ENCODE measurements around the gene STX12.
"Not testable (repeated sequence)": the region's sequence is repeated elsewhere in the genome, so short reads cannot be mapped to it uniquely, and the experiment has no call there.

The STX12 gene

GRCh38 chr1:27871076-27871475, 98.1 kb downstream of the STX12 start:
- DNase-seq, result not testable (repeated sequence)

DNA sequence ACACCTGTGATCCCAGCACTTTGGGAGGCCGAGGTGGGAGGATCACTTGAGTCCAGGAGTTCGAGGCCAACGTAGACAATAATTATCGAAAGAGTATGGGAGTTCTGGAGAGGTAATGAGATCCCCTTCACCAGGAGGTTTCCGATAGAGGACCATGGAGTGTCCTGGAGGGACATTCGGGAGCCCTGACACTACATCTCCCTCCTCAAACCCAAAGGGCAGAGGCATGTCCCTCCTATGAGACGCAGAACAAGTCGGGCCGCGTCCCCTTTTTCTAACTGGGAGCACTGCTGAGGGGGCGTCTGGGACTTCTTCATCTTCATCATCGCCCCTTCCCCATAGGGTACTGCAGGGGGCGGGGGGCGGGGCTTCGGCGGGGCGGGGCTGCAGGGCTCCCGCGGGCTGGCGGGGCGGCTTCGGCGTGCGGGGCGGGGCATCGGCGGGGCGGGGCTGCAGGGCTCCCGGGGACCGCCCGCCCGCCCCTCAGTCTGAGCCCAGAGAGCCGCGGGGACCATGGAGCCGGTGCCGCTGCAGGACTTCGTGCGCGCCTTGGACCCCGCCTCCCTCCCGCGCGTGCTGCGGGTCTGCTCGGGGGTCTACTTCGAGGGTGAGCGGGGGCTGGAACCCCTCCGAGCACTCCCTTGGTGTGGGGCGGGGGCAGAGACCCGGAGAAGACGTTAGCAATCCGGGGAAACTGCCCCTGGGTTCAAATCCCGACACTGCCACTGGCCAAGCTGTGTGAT, 99.2 kb downstream of the STX12 start, which contains the start of gene THEMIS2:
Gene THEMIS2 (plus strand): TSS at position 486 of the 743 bp plus-strand sequence. CDS start 28 bp downstream, at position 514.
- DNase-seq, result peak; percentile 5

DNA sequence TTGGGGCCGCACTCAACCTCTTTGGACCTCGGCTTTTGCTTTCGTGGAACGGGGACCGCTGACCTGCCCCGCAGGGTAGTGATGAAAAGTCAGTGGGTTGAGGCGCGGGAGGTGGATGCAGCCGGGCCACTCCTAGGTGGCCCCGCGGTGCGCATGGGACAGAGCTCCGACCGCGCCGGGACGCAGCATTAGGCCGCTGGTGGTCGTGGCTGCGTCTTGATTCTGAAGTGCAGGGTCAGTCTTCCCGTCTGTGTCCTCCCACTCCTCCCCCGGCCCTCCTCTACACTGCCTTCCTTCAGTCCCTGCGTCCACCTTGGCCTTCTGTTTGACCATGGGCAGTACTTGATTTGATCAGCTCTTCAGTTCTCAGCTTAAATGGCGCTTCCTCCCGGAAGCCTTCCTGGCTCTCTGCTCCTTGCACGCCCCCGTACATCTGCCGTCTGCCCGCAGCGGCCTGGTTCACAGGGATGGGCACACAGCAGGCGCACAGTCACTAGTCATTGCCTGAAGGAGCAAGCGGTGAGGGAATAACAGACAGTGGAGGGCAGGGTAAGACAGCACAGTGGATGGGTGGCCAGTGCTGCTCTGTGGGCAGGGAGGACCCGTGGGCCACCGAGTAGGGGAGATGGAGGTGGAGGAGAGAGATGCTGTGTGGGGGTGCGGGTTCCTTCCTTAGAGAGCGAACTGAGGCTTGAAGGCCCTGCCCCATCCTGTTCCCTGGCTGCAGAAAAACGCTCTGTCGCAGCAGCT, 100.0 kb downstream of the STX12 start:
- no peak for DNase-seq

DNA sequence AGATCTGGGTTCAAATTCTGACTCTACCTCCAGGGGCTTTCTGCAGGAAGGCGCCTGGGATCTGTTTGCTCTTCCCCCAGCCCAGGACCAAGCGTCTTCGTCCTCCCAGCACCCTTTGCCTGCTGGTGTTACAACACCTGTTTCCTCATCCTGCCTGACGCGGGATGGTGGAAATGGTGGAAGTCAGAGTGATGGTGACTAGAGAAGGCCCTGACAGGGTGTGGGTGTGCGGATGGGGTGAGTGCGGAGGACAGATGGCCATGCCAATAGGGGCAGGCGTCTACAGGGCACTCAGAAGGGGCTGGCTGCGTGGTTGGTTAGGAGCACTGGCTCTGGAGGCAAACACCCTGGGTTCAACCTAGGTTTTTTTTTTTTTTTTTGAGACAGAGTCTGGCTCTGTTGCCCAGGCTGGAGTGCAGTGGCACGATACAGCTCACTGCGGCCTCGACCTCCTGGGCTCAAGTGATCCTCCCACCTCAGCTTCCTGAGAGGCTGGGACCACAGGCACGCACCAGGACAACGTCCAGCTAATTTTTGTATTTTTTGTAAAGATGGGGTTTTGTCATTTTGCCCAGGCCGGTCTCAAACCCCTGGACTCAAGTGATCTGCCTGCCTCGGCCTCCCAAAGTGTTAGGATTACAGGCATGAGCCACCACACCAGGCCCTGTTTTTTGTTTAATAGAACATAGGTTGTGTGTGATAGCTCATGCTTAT, 100.8 kb downstream of the STX12 start:
- DNase-seq, result no peak
